H7 (cell line): ENCODE measurements around the gene PRDM2. TPM values are rescaled to one million over a fixed set of nuclear protein-coding genes. Genes with fewer than 3 reads are reported as not detected.
"Not testable (repeated sequence)": the region's sequence is repeated elsewhere in the genome, so short reads cannot be mapped to it uniquely, and the experiment has no call there.

Source experiments
- DNase-seq: peaks from one replicate; pipeline ENCODE4 v3.0.0; 2012
- H3K27me3 ChIP-seq: 2 replicates; pipeline ENCODE4 v1.6.0; 2011; ENCODE audit warnings: mild to moderate bottlenecking, low read length; ENCODE audit not compliant: control insufficient read depth, insufficient read depth
- H3K36me3 ChIP-seq: replicated peaks from 2 replicates; pipeline ENCODE4 v1.5.1; 2011; ENCODE audit warnings: low read length; ENCODE audit not compliant: control insufficient read depth, insufficient read depth
- H3K4me3 ChIP-seq: 2 replicates; pipeline ENCODE4 v1.5.1; 2011; ENCODE audit warnings: low read depth, mild to moderate bottlenecking, control low read depth, low read length, moderate library complexity; ENCODE audit not compliant: insufficient read depth
- total RNA-seq: library from RNA; depleted of rRNA; stranded (reverse); fragments of >200 nt; shearing (Covaris generic); gene quantifications from 2 replicates; pipeline ENCODE4 v1.2.3, GENCODE V29; 2014

Gene PRDM2
- total RNA-seq, 1 experiment from 2014 or later = 8.6 TPM

- no peaks in the 10 kb centered on the region; the same call in 1 of the 2 replicates for H3K27me3 ChIP-seq
- no peak overlapping the region for H3K4me3 ChIP-seq
- no peaks in the 10 kb centered on the region for H3K36me3 ChIP-seq
- DNase-seq = no peak
Measured at GRCh38 chr1:13682444-13682843, 17.5 kb upstream of the PRDM2 start.

GRCh38 chr1:13683206-13683605 is 16.8 kb upstream of the PRDM2 start:
- Histone ChIP-seq H3K4me3 (no peak overlapping the region), H3K36me3 (no peaks in the 10 kb centered on the region), H3K27me3 (no peaks in the 10 kb centered on the region; the same call in 1 of the 2 replicates)
- DNase-seq = no peak

GRCh38 chr1:13687151-13687715 is 12.8 kb upstream of the PRDM2 start:
- Histone ChIP-seq H3K4me3 (no peak overlapping the region), H3K27me3 (no peaks in the 10 kb centered on the region; the same call in 1 of the 2 replicates), H3K36me3 (no peaks in the 10 kb centered on the region)
- DNase-seq = no peak

GRCh38 chr1:13693094-13693493 is 6.9 kb upstream of the PRDM2 start:
- H3K4me3 ChIP-seq, DNase-seq, H3K36me3 ChIP-seq, H3K27me3 ChIP-seq: not testable (repeated sequence)

GRCh38 chr1:13694886-13695684 is 4.9 kb upstream of the PRDM2 start:
- no peak for DNase-seq
- H3K27me3 ChIP-seq = peaks cover 10% of the 10 kb centered on the region
- no peaks in the 10 kb centered on the region for H3K36me3 ChIP-seq
- no peak overlapping the region for H3K4me3 ChIP-seq

- DNase-seq = no peak
- H3K4me3 ChIP-seq = no peak overlapping the region
- no peaks in the 10 kb centered on the region for H3K36me3 ChIP-seq
- peaks cover 18% of the 10 kb centered on the region for H3K27me3 ChIP-seq
Measured at GRCh38 chr1:13697738-13698137, 2.2 kb upstream of the PRDM2 start.

- Histone ChIP-seq H3K4me3 (peak overlapping the region; percentile 66), H3K36me3 (no peaks in the 10 kb centered on the region), H3K27me3 (peaks cover 18% of the 10 kb centered on the region)
- peak; percentile 44 for DNase-seq
Measured at GRCh38 chr1:13699510-13699909, 478 bp upstream of the PRDM2 start.

- Histone ChIP-seq H3K4me3 (peak overlapping the region; percentile 66), H3K36me3 (no peaks in the 10 kb centered on the region), H3K27me3 (peaks cover 18% of the 10 kb centered on the region)
- peak; percentile 35 for DNase-seq
Measured at GRCh38 chr1:13700521-13701270, 708 bp downstream of the PRDM2 start.

- no peak overlapping the region for H3K4me3 ChIP-seq
- no peaks in the 10 kb centered on the region for H3K36me3 ChIP-seq
- DNase-seq = no peak
- H3K27me3 ChIP-seq = peaks cover 18% of the 10 kb centered on the region
Measured at GRCh38 chr1:13701271-13701640, 1.3 kb downstream of the PRDM2 start.

- Histone ChIP-seq H3K27me3 (peaks cover 18% of the 10 kb centered on the region), H3K36me3 (no peaks in the 10 kb centered on the region), H3K4me3 (no peak overlapping the region)
- DNase-seq = no peak
Measured at GRCh38 chr1:13702425-13703127, 2.6 kb downstream of the PRDM2 start.

GRCh38 chr1:13703128-13703513 is 3.1 kb downstream of the PRDM2 start:
- no peak for DNase-seq
- no peaks in the 10 kb centered on the region for H3K36me3 ChIP-seq
- H3K27me3 ChIP-seq = peaks cover 18% of the 10 kb centered on the region
- H3K4me3 ChIP-seq = no peak overlapping the region

GRCh38 chr1:13703558-13704490 is 3.8 kb downstream of the PRDM2 start:
- H3K36me3 ChIP-seq = no peaks in the 10 kb centered on the region
- no peak overlapping the region for H3K4me3 ChIP-seq
- H3K27me3 ChIP-seq = peaks cover 18% of the 10 kb centered on the region
- DNase-seq = no peak

- no peaks in the 10 kb centered on the region for H3K36me3 ChIP-seq
- peaks cover 2% of the 10 kb centered on the region; the same call in 1 of the 2 replicates for H3K27me3 ChIP-seq
- H3K4me3 ChIP-seq = no peak overlapping the region
- DNase-seq = no peak
Measured at GRCh38 chr1:13706046-13706445, 6.1 kb downstream of the PRDM2 start.

GRCh38 chr1:13707164-13707563 is 7.2 kb downstream of the PRDM2 start:
- DNase-seq = no peak

More at GRCh38 chr1:13707164-13707563, 7.2 kb downstream of the PRDM2 start:
- H3K27me3 ChIP-seq = no peaks in the 10 kb centered on the region
- H3K4me3 ChIP-seq = no peak overlapping the region
- no peaks in the 10 kb centered on the region for H3K36me3 ChIP-seq
